ENCODE results near the gene CASP14.

GRCh38 chr19:15022752-15023151 lies 26.5 kb upstream of the CASP14 start:
- TF ChIP-seq POLR2AphosphoS5 (IDR thresholded peaks at IDR 0.05; ENCODE audit: borderline replicate concordance, low read depth, low read length) (no peak), EZH2 (IDR thresholded peaks at IDR 0.05) (no peak)
